ENCODE measurements around the gene RNASEL. TPM values are rescaled to one million over a fixed set of nuclear protein-coding genes. Genes with fewer than 3 reads are reported as not detected.

Gene RNASEL, protein sequence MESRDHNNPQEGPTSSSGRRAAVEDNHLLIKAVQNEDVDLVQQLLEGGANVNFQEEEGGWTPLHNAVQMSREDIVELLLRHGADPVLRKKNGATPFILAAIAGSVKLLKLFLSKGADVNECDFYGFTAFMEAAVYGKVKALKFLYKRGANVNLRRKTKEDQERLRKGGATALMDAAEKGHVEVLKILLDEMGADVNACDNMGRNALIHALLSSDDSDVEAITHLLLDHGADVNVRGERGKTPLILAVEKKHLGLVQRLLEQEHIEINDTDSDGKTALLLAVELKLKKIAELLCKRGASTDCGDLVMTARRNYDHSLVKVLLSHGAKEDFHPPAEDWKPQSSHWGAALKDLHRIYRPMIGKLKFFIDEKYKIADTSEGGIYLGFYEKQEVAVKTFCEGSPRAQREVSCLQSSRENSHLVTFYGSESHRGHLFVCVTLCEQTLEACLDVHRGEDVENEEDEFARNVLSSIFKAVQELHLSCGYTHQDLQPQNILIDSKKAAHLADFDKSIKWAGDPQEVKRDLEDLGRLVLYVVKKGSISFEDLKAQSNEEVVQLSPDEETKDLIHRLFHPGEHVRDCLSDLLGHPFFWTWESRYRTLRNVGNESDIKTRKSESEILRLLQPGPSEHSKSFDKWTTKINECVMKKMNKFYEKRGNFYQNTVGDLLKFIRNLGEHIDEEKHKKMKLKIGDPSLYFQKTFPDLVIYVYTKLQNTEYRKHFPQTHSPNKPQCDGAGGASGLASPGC
- total RNA-seq (2022; extraction: Qiagen RNA extraction; ENCODE audit: low read depth), result 1.8 to 2.6 TPM (median 2.3 TPM) in 5 replicates

GRCh38 chr1:182588500-182589396 is at the start of gene RNASEL:
TSS of gene RNASEL (minus strand) at chr1:182589256. CDS start at chr1:182586806, 2,450 bp downstream.

GRCh38 chr1:182604175-182605164 is 15.4 kb upstream of the RNASEL start, which contains the start of gene RGS16:
TSS of gene RGS16 (minus strand) at chr1:182604389. CDS start at chr1:182604259, 130 bp downstream.

Other genes with a start within 250 kb of the RNASEL start
- 18.0 to 21.7 TPM (median 19.8 TPM) in 5 replicates for gene GLUL, start 197.5 kb downstream of the RNASEL start, total RNA-seq (2022; extraction: Qiagen RNA extraction; ENCODE audit: low read depth)
- not detected in 5 replicates for gene TEDDM1, start 188.6 kb downstream of the RNASEL start, total RNA-seq (2022; extraction: Qiagen RNA extraction; ENCODE audit: low read depth)
- gene RGSL1, start 139.1 kb downstream of the RNASEL start, total RNA-seq (2022; extraction: Qiagen RNA extraction; ENCODE audit: low read depth), result not detected in 5 replicates
- 0.17 to 0.37 TPM (median 0.34 TPM) in 5 replicates for gene RGS16, start 15.1 kb upstream of the RNASEL start, total RNA-seq (2022; extraction: Qiagen RNA extraction; ENCODE audit: low read depth)
- gene RGS8, start 95.3 kb upstream of the RNASEL start, total RNA-seq (2022; extraction: Qiagen RNA extraction; ENCODE audit: low read depth), result not detected in 5 replicates
- gene NPL, start 200.5 kb upstream of the RNASEL start, total RNA-seq (2022; extraction: Qiagen RNA extraction; ENCODE audit: low read depth), result 0.57 to 1.5 TPM (median 0.79 TPM) in 5 replicates